Panc1 (cell line): ENCODE data around the gene KCNIP4. TPM values are rescaled to one million over a fixed set of nuclear protein-coding genes. Genes with fewer than 3 reads are reported as not detected.

Source experiments
- ATAC-seq: fragments of 200-7000 bp; cut with Tn5 transposase; 2 replicates; pipeline ENCODE4 v1.9.1; 2020; ENCODE audit warnings: mild to moderate bottlenecking, moderate library complexity
- BruUV-seq: library from RNA; stranded (reverse); fragments of 400-500 nt; replicated peaks from 2 replicates; lab custom pipeline; 2021; lab: Mats Ljungman, UMichigan
- CTCF ChIA-PET: fragments of 300-600 bp; sonication (Branson Sonifier 250); formaldehyde crosslinking; loops from one replicate; lab custom pipeline; 2022; ENCODE audit warnings: antibody characterized with exemption; lab: Charles Lee
- POLR2A ChIA-PET: fragments of 300-600 bp; sonication (Branson Sonifier 250); formaldehyde crosslinking; loops from one replicate; lab custom pipeline; 2022; ENCODE audit warnings: antibody characterized with exemption; lab: Charles Lee
- DNase-seq: peaks from one replicate; pipeline ENCODE4 v3.0.0-alpha.2; 2010; ENCODE audit warnings: low read depth, low spot score
- H3K27ac ChIP-seq: 2 replicates; pipeline ENCODE4 v1.5.1; 2011; ENCODE audit warnings: mild to moderate bottlenecking, low read length, inconsistent platforms
- H3K27me3 ChIP-seq: fragments of 200-500 bp; sonication (Bioruptor generic); 2 replicates; pipeline ENCODE4 v1.6.0; 2014; ENCODE audit warnings: low read length, inconsistent platforms; ENCODE audit not compliant: control insufficient read depth, insufficient read depth
- H3K36me3 ChIP-seq: fragments of 200-500 bp; sonication (Bioruptor generic); 2 replicates; pipeline ENCODE4 v1.5.1; 2014; ENCODE audit warnings: inconsistent platforms, mild to moderate bottlenecking, low read length, moderate library complexity; ENCODE audit not compliant: control insufficient read depth, insufficient read depth
- H3K4me1 ChIP-seq: 2 replicates; pipeline ENCODE4 v1.5.1; 2011; ENCODE audit warnings: inconsistent platforms, mild to moderate bottlenecking, low read length, moderate library complexity; ENCODE audit not compliant: control insufficient read depth, insufficient read depth
- H3K4me3 ChIP-seq, 2 experiments: 2 replicates each; pipeline ENCODE4 v1.5.1; 2011 to 2012; ENCODE audit warnings: low read depth in 2 of 2, low read length in 2 of 2, mild to moderate bottlenecking in 2 of 2, inconsistent platforms in 1 of 2, moderate library complexity in 1 of 2
- H3K9me3 ChIP-seq: fragments of 200-500 bp; sonication (Bioruptor generic); 2 replicates; pipeline ENCODE4 v1.5.1; 2014; ENCODE audit warnings: low read depth, mild to moderate bottlenecking, inconsistent platforms, low read length, moderate library complexity; ENCODE audit not compliant: control insufficient read depth, insufficient read depth
- POLR2AphosphoS5 ChIP-seq: IDR thresholded peaks from 2 replicates; pipeline ENCODE4 v1.6.1; 2012; ENCODE audit warnings: mild to moderate bottlenecking, low read depth, low read length, moderate library complexity
- SIN3A ChIP-seq: IDR thresholded peaks from 2 replicates; pipeline ENCODE4 v1.6.1; 2012; ENCODE audit warnings: low read depth, mild to moderate bottlenecking, low read length, moderate library complexity, borderline replicate concordance; ENCODE audit not compliant: insufficient read depth
- TCF7L2 ChIP-seq: IDR thresholded peaks from 2 replicates; pipeline ENCODE4 v1.6.1; 2011; ENCODE audit warnings: mild to moderate bottlenecking, low read depth, low read length, inconsistent platforms
- in situ Hi-C: cut with HindIII; loops from 2 replicates; pipeline ENCODE4 v1.10.0; 2016; ENCODE audit warnings: low sequenced_read_pairs, low pct_unique_long_range_greater_than_20kb
- intact Hi-C: fragments of 100-400 bp; cut with micrococcal nuclease; formaldehyde crosslinking; loops from one replicate; pipeline ENCODE4 v1.10.0; 2022; ENCODE audit not compliant: unreplicated experiment
- total RNA-seq: library from RNA; stranded (reverse); gene quantifications from one replicate; pipeline ENCODE4 v1.2.1, GENCODE V29; 2021; ENCODE audit not compliant: unreplicated experiment
- TF ChIP-seq, protein P1 (sequence below): fragments of 450-650 bp; IDR thresholded peaks from 2 replicates; pipeline ENCODE4 v1.5.1; 2017; ENCODE audit warnings: mild to moderate bottlenecking
- TF ChIP-seq, protein P2 (sequence below), 2 experiments: IDR thresholded peaks; 2 replicates each; pipeline ENCODE4 v1.6.1; 2011 to 2012; ENCODE audit warnings: low read depth in 2 of 2, control low read depth in 1 of 2, low read length in 1 of 2, mild to moderate bottlenecking in 1 of 2, moderate library complexity in 1 of 2; ENCODE audit not compliant: insufficient read depth in 1 of 2

Gene KCNIP4
- total RNA-seq, 1 experiment from 2014 or later = not detected

DNA sequence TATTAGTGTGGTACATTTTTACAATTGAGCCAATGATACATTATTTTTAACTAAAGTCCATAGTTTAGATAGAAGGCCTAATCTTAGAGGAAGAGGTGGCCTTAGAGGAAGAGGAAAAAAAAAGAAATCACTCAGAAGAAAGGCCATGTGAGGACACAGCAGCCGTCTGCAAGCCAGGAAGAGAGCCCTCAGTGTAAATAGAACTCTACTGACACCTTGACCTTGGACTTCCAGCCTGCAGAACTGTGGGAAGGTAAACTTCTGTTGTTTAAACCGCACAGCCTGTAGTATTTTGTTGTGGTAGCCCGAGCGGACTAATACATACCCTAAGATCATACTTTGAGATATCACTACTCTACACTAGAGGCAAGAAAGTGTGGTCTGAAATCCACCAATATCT lies 5.1 kb upstream of the KCNIP4 start:
- intact Hi-C loops (loop anchor here (10.0 kb wide), 1 partner anchor 141 kb away; no protein-coding TSS in a partner anchor), in situ Hi-C loops (no loop called here)
- no peak overlapping the region for H3K27ac ChIP-seq
- H3K9me3 ChIP-seq = no peaks in the 10 kb centered on the region
- POLR2A ChIA-PET = no interaction called here
- no peaks in the 10 kb centered on the region for H3K27me3 ChIP-seq
- TF ChIP-seq POLR2AphosphoS5 (no peak), TCF7L2 (no peak), SIN3A (no peak)
- TF ChIP-seq, protein P1, sequence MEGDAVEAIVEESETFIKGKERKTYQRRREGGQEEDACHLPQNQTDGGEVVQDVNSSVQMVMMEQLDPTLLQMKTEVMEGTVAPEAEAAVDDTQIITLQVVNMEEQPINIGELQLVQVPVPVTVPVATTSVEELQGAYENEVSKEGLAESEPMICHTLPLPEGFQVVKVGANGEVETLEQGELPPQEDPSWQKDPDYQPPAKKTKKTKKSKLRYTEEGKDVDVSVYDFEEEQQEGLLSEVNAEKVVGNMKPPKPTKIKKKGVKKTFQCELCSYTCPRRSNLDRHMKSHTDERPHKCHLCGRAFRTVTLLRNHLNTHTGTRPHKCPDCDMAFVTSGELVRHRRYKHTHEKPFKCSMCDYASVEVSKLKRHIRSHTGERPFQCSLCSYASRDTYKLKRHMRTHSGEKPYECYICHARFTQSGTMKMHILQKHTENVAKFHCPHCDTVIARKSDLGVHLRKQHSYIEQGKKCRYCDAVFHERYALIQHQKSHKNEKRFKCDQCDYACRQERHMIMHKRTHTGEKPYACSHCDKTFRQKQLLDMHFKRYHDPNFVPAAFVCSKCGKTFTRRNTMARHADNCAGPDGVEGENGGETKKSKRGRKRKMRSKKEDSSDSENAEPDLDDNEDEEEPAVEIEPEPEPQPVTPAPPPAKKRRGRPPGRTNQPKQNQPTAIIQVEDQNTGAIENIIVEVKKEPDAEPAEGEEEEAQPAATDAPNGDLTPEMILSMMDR = no peak
- TF ChIP-seq, protein P2, sequence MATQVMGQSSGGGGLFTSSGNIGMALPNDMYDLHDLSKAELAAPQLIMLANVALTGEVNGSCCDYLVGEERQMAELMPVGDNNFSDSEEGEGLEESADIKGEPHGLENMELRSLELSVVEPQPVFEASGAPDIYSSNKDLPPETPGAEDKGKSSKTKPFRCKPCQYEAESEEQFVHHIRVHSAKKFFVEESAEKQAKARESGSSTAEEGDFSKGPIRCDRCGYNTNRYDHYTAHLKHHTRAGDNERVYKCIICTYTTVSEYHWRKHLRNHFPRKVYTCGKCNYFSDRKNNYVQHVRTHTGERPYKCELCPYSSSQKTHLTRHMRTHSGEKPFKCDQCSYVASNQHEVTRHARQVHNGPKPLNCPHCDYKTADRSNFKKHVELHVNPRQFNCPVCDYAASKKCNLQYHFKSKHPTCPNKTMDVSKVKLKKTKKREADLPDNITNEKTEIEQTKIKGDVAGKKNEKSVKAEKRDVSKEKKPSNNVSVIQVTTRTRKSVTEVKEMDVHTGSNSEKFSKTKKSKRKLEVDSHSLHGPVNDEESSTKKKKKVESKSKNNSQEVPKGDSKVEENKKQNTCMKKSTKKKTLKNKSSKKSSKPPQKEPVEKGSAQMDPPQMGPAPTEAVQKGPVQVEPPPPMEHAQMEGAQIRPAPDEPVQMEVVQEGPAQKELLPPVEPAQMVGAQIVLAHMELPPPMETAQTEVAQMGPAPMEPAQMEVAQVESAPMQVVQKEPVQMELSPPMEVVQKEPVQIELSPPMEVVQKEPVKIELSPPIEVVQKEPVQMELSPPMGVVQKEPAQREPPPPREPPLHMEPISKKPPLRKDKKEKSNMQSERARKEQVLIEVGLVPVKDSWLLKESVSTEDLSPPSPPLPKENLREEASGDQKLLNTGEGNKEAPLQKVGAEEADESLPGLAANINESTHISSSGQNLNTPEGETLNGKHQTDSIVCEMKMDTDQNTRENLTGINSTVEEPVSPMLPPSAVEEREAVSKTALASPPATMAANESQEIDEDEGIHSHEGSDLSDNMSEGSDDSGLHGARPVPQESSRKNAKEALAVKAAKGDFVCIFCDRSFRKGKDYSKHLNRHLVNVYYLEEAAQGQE (IDR thresholded peaks at IDR 0.05; ENCODE audit: insufficient read depth in 1 of 2, low read depth in 2 of 2, low read length in 1 of 2) = no peak
- BruUV-seq = no TSS peak
- H3K4me3 ChIP-seq = no peak overlapping the region
- DNase-seq (no peak), ATAC-seq (no peak)
- CTCF ChIA-PET = no interaction called here
- no peaks in the 10 kb centered on the region for H3K4me1 ChIP-seq
- no peaks in the 10 kb centered on the region for H3K36me3 ChIP-seq

DNA sequence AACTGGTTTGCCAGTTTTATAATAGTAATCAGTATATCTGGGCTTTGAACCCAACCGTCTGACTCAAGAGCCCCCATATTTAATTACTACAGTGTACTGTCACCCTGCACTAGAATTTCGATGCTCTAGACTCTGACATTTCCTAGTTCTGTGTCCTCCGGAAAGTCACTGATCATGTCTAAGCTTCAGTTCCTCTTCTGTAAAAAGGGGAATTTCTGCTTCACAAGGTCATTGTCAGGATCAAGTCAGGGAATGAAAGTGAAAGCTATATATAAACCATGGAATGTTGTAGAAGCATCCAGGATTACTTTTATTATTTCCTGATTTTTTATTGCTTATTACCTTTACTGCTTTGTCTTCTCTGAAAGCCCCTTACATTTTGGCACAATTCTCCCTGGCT lies 4.0 kb upstream of the KCNIP4 start:
- intact Hi-C loops = loop anchor here (10.0 kb wide), 1 partner anchor 142 kb away; no protein-coding TSS in a partner anchor
- H3K27me3 ChIP-seq = no peaks in the 10 kb centered on the region
- no peaks in the 10 kb centered on the region for H3K9me3 ChIP-seq
- H3K27ac ChIP-seq = no peak overlapping the region
- ChIA-PET POLR2A (no interaction called here), CTCF (no interaction called here)
- H3K4me1 ChIP-seq = no peaks in the 10 kb centered on the region
- no peak overlapping the region for H3K4me3 ChIP-seq
- H3K36me3 ChIP-seq = no peaks in the 10 kb centered on the region
- in situ Hi-C loops = no loop called here
- TF ChIP-seq, protein P2 (IDR thresholded peaks at IDR 0.05; ENCODE audit: insufficient read depth in 1 of 2, low read depth in 2 of 2, low read length in 1 of 2) = no peak
- TF ChIP-seq SIN3A = no peak
- TF ChIP-seq, protein P1 = no peak
- no peak for TF ChIP-seq POLR2AphosphoS5
- no peak for TF ChIP-seq TCF7L2
- no TSS peak for BruUV-seq
- no peak for ATAC-seq
- DNase-seq = no peak
